WTC11 (cell line): ENCODE results near the gene RIC3.

Experiments
- ATF2 ChIP-seq: sonication (generic); formaldehyde crosslinking; IDR thresholded peaks from 2 replicates; pipeline ENCODE4 v1.8.1; 2022; ENCODE audit warnings: low read depth, missing genetic modification reagents, borderline replicate concordance
- CTCF ChIP-seq: fragments of 200-600 bp; IDR thresholded peaks from 2 replicates; pipeline ENCODE4 v1.8.0; 2022; ENCODE audit warnings: antibody characterized with exemption
- FOXK1 ChIP-seq: sonication (generic); formaldehyde crosslinking; IDR thresholded peaks from 2 replicates; pipeline ENCODE4 v1.8.0; 2022; ENCODE audit warnings: mild to moderate bottlenecking, moderate library complexity, missing genetic modification reagents
- RORB ChIP-seq: fragments of 250-450 bp; sonication (Bioruptor Pico); IDR thresholded peaks from 2 replicates; pipeline ENCODE4 v1.9.0; 2021; ENCODE audit warnings: mild to moderate bottlenecking

GRCh38 chr11:8218409-8218808 is 49.6 kb upstream of the RIC3 start:
- no peak for TF ChIP-seq ATF2 (CRISPR knock-in tag)
- no peak for TF ChIP-seq CTCF
- no peak for TF ChIP-seq RORB (CRISPR knock-in tag)
- no peak for TF ChIP-seq FOXK1 (CRISPR knock-in tag)
